Kidney (tissue), 14 donors: ENCODE data around the gene SLC7A6. TPM values are rescaled to one million over a fixed set of nuclear protein-coding genes. Genes with fewer than 3 reads are reported as not detected.
A peak's percentile ranks its signal among the peaks of the same experiment; 100 is the strongest.

Experiments used
- DNase-seq, 5 donors: peaks; one replicate each; pipeline ENCODE4 v3.0.0-alpha.2; 2013 to 2020
- FAIRE-seq: peaks from 2 replicates; lab custom pipeline; 2012; peaks lifted over from hg19 to GRCh38; lab: Jason Lieb, UNC
- H3K27ac ChIP-seq, 2 donors: one replicate each; pipeline ENCODE4 v1.7.0; 2013; ENCODE audit warnings: low read depth in 2 of 2, low read length in 2 of 2, inconsistent platforms in 1 of 2
- H3K27me3 ChIP-seq: one replicate; pipeline ENCODE4 v1.7.1; 2013; ENCODE audit warnings: low read length, inconsistent platforms; ENCODE audit not compliant: control insufficient read depth, insufficient read depth
- H3K36me3 ChIP-seq, 3 donors: one replicate each; pipeline versions ENCODE4 v1.7.0 to v1.7.1; 2013; ENCODE audit warnings: low read length in 3 of 3, control low read depth in 1 of 3, inconsistent platforms in 1 of 3; ENCODE audit not compliant: insufficient read depth in 3 of 3, control insufficient read depth in 2 of 3
- H3K4me1 ChIP-seq, 3 donors: one replicate each; pipeline versions ENCODE4 v1.7.0 to v1.7.1; 2013; ENCODE audit warnings: low read length in 3 of 3, inconsistent platforms in 1 of 3, low read depth in 1 of 3; ENCODE audit not compliant: control insufficient read depth in 2 of 3, insufficient read depth in 2 of 3
- H3K4me3 ChIP-seq, 3 donors: one replicate each; pipeline versions ENCODE4 v1.7.0 to v1.8.1; 2013; ENCODE audit warnings: low read length in 3 of 3, control low read depth in 1 of 3, inconsistent platforms in 1 of 3
- H3K9ac ChIP-seq, 3 donors: one replicate each; pipeline versions ENCODE4 v1.7.0 to v1.7.1; 2013; ENCODE audit warnings: low read length in 3 of 3, control low read depth in 1 of 3, inconsistent platforms in 1 of 3
- H3K9me3 ChIP-seq, 3 donors: one replicate each; pipeline versions ENCODE4 v1.7.0 to v1.7.1; 2013; ENCODE audit warnings: low read length in 3 of 3, control low read depth in 1 of 3, inconsistent platforms in 1 of 3; ENCODE audit not compliant: control insufficient read depth in 2 of 3, insufficient read depth in 1 of 3
- intact Hi-C: fragments of 100-400 bp; cut with DNase I; formaldehyde crosslinking; loops from one replicate; pipeline ENCODE4 v1.11.1; 2022
- polyA plus RNA-seq: library from polyadenylated mRNA; stranded (reverse); fragments of 350-450 nt; fragmentation: Illumina TruSeq; extraction: RNeasy Lipid Tissue Mini Kit (QIAGEN cat#74804); gene quantifications from one replicate; pipeline ENCODE4 v1.2.3, GENCODE V29; 2014; ENCODE audit warnings: low read depth, low replicate concordance; ENCODE audit not compliant: insufficient read depth
- total RNA-seq: library from RNA; stranded (reverse); fragmentation: NEBNext Ultra II Directional; extraction: Animal tissue kit (Norgen Biotek cat#: 25700); gene quantifications from one replicate; pipeline ENCODE4 v1.2.1, GENCODE V29; 2021
- TF ChIP-seq, protein P1 (sequence below): IDR thresholded peaks from 3 replicates; pipeline ENCODE4 v1.5.1; 2012; ENCODE audit warnings: mild to moderate bottlenecking, moderate library complexity, borderline replicate concordance; ENCODE audit not compliant: insufficient read depth; ENCODE audit errors: extremely low read depth
- donor health status: control.
- donor health status: control.
- donor health status: control.
- donor health status: control.
- donor health status: control.
- donor health status: DM: yes; HTN: yes; CAD: no.
- donor health status: Normal renal cell carcinoma (clear cell type).

The SLC7A6 gene
- total and polyA plus RNA-seq, 2 donors from 2014 or later = 5.0 to 24.0 TPM

- no peaks in the 10 kb centered on the region for H3K27me3 ChIP-seq
- peaks cover 0 to 3% (median 3%) of the 10 kb centered on the region in 3 donors for H3K36me3 ChIP-seq
- intact Hi-C loops = no loop called here
- no peak overlapping the region for H3K9ac ChIP-seq
- H3K4me1 ChIP-seq = peaks cover 0 to 28% (median 4%) of the 10 kb centered on the region in 3 donors
- H3K9me3 ChIP-seq = no peaks in the 10 kb centered on the region
- no peak for DNase-seq
- FAIRE-seq = no peak
- H3K4me3 ChIP-seq = no peak overlapping the region
- TF ChIP-seq, protein P1, sequence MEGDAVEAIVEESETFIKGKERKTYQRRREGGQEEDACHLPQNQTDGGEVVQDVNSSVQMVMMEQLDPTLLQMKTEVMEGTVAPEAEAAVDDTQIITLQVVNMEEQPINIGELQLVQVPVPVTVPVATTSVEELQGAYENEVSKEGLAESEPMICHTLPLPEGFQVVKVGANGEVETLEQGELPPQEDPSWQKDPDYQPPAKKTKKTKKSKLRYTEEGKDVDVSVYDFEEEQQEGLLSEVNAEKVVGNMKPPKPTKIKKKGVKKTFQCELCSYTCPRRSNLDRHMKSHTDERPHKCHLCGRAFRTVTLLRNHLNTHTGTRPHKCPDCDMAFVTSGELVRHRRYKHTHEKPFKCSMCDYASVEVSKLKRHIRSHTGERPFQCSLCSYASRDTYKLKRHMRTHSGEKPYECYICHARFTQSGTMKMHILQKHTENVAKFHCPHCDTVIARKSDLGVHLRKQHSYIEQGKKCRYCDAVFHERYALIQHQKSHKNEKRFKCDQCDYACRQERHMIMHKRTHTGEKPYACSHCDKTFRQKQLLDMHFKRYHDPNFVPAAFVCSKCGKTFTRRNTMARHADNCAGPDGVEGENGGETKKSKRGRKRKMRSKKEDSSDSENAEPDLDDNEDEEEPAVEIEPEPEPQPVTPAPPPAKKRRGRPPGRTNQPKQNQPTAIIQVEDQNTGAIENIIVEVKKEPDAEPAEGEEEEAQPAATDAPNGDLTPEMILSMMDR = no peak
- H3K27ac ChIP-seq = no peak overlapping the region
These were observed 21.4 kb downstream of the SLC7A6 start for GRCh38 chr16:68285683-68286082.

- FAIRE-seq (no peak), DNase-seq (no peak)
- intact Hi-C loops = no loop called here
- H3K4me3 ChIP-seq = no peak overlapping the region
- H3K9me3 ChIP-seq = no peaks in the 10 kb centered on the region
- H3K27ac ChIP-seq = peak overlapping the region in 1 of 2 donors; percentile 50
- no peaks in the 10 kb centered on the region for H3K27me3 ChIP-seq
- TF ChIP-seq, protein P1 = no peak
- H3K9ac ChIP-seq = no peak overlapping the region
- peaks cover 0 to 28% (median 4%) of the 10 kb centered on the region in 3 donors for H3K4me1 ChIP-seq
- H3K36me3 ChIP-seq = peaks cover 0 to 10% (median 8%) of the 10 kb centered on the region in 3 donors
These were observed 22.1 kb downstream of the SLC7A6 start for GRCh38 chr16:68286153-68287074.

DNA sequence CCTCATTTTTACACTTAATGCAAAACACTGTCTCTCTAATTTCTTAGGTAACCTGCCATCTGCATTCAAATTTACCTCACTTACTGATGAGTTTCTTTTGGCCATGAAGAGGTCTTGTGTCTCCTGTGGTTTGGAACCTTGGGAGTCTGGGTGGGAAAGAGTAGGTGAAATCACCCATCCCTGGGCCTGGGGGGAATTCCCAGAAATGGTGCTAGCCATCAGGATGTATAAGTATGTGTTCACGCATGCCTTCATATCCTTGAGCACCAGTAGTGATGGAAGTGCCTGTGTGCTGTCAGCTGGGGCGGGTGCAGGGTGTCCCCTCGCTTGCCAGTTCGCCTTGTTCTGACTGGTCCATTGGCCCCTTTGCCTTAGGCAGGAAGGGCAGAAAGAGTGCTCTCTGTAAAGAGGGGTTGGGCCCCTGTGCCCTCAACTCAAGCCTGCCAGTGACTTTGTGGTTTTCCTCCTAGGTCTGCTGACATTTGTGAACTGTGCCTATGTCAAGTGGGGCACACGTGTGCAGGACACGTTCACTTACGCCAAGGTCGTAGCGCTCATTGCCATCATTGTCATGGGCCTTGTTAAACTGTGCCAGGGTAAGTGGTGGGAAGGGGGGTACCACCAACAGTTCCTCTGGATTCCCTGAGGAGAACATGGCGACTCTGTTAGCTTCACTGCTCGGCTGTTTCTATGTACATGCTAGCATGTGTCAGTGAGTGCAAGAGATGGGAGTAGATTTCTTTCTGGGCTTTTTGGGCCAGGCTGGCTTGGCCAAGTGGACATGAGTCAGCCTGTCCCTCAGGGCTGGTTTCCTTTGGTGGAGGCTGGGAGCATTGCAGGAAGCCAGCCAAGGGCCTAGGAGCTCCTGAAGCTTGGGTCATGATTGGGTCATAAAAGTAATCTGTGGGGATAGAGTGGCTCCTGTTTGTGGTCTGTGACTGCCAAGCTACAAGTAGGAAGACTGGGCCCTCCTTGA, 23.2 kb downstream of the SLC7A6 start:
- Histone ChIP-seq H3K4me1 (peaks cover 0 to 26% (median 4%) of the 10 kb centered on the region in 3 donors), H3K9me3 (no peaks in the 10 kb centered on the region), H3K4me3 (no peak overlapping the region), H3K27me3 (no peaks in the 10 kb centered on the region), H3K27ac (peak overlapping the region; percentile 27 to 45), H3K36me3 (peaks cover 4 to 16% (median 13%) of the 10 kb centered on the region in 3 donors), H3K9ac (no peak overlapping the region)
- FAIRE-seq (no peak), DNase-seq (peak in 1 of 5 donors; percentile 86)
- intact Hi-C loops = no loop called here
- TF ChIP-seq, protein P1 = no peak
